Adrenal gland (tissue), 5 donors: ENCODE measurements around the gene CALU.

Experiments
- POLR2A ChIP-seq, 2 donors: fragments of 450-650 bp; IDR thresholded peaks; one replicate each; pipeline ENCODE4 v1.6.1; 2017; ENCODE audit warnings: antibody characterized with exemption in 2 of 2, mild to moderate bottlenecking in 2 of 2, moderate library complexity in 1 of 2
- TF ChIP-seq, protein P1 (sequence below), 6 experiments: fragments of 450-650 bp in 4 of 6; fragments of 200-600 bp in 2 of 6; sonication (generic) in 1 of 6; IDR thresholded peaks; 1 replicate in 5 of 6; 2 replicates in 1 of 6; pipeline versions ENCODE4 v1.5.1 to v1.8.0; 2016 to 2021; ENCODE audit warnings: antibody characterized with exemption in 6 of 6, mild to moderate bottlenecking in 2 of 6, moderate library complexity in 1 of 6
- donor health status: DM: no; HTN: no; CAD: no.

DNA sequence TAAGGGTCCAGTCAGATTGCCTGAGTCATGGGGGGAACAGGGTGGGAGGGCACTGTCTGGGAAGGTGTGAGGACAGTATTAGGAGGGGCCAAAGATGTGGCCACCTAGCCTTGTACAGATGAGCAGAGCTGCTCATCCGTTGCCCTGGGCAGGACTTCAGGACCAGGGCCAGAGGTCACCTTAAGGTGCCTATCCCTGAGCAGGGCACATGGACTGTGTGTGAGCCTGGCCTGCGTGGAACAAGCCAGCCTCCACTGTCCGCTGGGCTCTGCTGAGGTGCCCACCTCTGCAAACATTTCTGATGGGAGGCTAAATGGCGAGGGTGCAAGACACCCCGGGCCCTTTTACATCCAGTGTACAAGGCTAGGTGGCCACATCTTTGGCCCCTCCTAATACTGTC is 39.8 kb downstream of the CALU start:
- TF ChIP-seq, protein P1, sequence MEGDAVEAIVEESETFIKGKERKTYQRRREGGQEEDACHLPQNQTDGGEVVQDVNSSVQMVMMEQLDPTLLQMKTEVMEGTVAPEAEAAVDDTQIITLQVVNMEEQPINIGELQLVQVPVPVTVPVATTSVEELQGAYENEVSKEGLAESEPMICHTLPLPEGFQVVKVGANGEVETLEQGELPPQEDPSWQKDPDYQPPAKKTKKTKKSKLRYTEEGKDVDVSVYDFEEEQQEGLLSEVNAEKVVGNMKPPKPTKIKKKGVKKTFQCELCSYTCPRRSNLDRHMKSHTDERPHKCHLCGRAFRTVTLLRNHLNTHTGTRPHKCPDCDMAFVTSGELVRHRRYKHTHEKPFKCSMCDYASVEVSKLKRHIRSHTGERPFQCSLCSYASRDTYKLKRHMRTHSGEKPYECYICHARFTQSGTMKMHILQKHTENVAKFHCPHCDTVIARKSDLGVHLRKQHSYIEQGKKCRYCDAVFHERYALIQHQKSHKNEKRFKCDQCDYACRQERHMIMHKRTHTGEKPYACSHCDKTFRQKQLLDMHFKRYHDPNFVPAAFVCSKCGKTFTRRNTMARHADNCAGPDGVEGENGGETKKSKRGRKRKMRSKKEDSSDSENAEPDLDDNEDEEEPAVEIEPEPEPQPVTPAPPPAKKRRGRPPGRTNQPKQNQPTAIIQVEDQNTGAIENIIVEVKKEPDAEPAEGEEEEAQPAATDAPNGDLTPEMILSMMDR (IDR thresholded peaks at IDR 0.05): no peak
- TF ChIP-seq POLR2A (IDR thresholded peaks at IDR 0.05): no peak
